Activated T-helper 1 cell treated with anti-CD3 and anti-CD28 coated beads, Interleukin-2, amount 50 U/mL, for 16 hours (primary cell): ENCODE results near the gene NCAPH2.
"Not testable (repeated sequence)": the region's sequence is repeated elsewhere in the genome, so short reads cannot be mapped to it uniquely, and the experiment has no call there.

ENCODE experiments used
- DNase-seq, 2 donors: peaks; one replicate each; pipeline ENCODE4 v3.0.0-alpha.2; 2020; ENCODE audit warnings: low read depth in 1 of 2, low spot score in 1 of 2

Gene NCAPH2

GRCh38 chr22:50529416-50529896, 21.4 kb downstream of the NCAPH2 start:
- DNase-seq: no peak

- DNase-seq: peak in 1 of 2 donors; percentile 61
Measured at GRCh38 chr22:50529897-50530579, 22.0 kb downstream of the NCAPH2 start, which contains the start of gene TYMP. TYMP (minus strand) TSS chr22:50530012; CDS start chr22:50529709, 303 bp downstream.

GRCh38 chr22:50530580-50530876, 22.5 kb downstream of the NCAPH2 start:
- DNase-seq: no peak

GRCh38 chr22:50530877-50531545, 23.0 kb downstream of the NCAPH2 start:
- peak; percentile 60 to 72 for DNase-seq

- DNase-seq: peak in 1 of 2 donors; percentile 66
Measured at GRCh38 chr22:50531546-50531961, 23.5 kb downstream of the NCAPH2 start.

GRCh38 chr22:50531962-50532674, 24.1 kb downstream of the NCAPH2 start:
- DNase-seq: no peak

GRCh38 chr22:50532824-50533796, 25.1 kb downstream of the NCAPH2 start:
- no peak for DNase-seq

- DNase-seq: not testable (repeated sequence)
Measured at GRCh38 chr22:50533856-50534711, 26.1 kb downstream of the NCAPH2 start.

GRCh38 chr22:50535113-50535512, 27.1 kb downstream of the NCAPH2 start:
- no peak for DNase-seq

GRCh38 chr22:50536226-50536625, 28.2 kb downstream of the NCAPH2 start:
- DNase-seq: no peak

- DNase-seq: no peak
Measured at GRCh38 chr22:50537765-50538164, 29.7 kb downstream of the NCAPH2 start.

- DNase-seq: no peak
Measured at GRCh38 chr22:50540381-50540780, 32.4 kb downstream of the NCAPH2 start.

- DNase-seq: not testable (repeated sequence)
Measured at GRCh38 chr22:50541667-50542026, 33.6 kb downstream of the NCAPH2 start.

- no peak for DNase-seq
Measured at GRCh38 chr22:50542416-50542927, 34.4 kb downstream of the NCAPH2 start.

GRCh38 chr22:50544078-50544745, 36.2 kb downstream of the NCAPH2 start:
- peak; percentile 66 to 73 for DNase-seq

- no peak for DNase-seq
Measured at GRCh38 chr22:50544746-50545253, 36.8 kb downstream of the NCAPH2 start.

- no peak for DNase-seq
Measured at GRCh38 chr22:50545522-50546325, 37.7 kb downstream of the NCAPH2 start, which contains the start of gene KLHDC7B. KLHDC7B (plus strand) TSS chr22:50545899; CDS start chr22:50546244, 345 bp downstream.
